GM20431 (cell line): Measurements from ENCODE around the gene CDKN1A.

Source experiments
- in situ Hi-C: fragments of 300-500 bp; cut with MseI, MboI; formaldehyde crosslinking; loops from one replicate; pipeline ENCODE4 v1.15.0; 2020; ENCODE audit warnings: low sequenced_read_pairs; ENCODE audit not compliant: unreplicated experiment

CDKN1A gene

DNA sequence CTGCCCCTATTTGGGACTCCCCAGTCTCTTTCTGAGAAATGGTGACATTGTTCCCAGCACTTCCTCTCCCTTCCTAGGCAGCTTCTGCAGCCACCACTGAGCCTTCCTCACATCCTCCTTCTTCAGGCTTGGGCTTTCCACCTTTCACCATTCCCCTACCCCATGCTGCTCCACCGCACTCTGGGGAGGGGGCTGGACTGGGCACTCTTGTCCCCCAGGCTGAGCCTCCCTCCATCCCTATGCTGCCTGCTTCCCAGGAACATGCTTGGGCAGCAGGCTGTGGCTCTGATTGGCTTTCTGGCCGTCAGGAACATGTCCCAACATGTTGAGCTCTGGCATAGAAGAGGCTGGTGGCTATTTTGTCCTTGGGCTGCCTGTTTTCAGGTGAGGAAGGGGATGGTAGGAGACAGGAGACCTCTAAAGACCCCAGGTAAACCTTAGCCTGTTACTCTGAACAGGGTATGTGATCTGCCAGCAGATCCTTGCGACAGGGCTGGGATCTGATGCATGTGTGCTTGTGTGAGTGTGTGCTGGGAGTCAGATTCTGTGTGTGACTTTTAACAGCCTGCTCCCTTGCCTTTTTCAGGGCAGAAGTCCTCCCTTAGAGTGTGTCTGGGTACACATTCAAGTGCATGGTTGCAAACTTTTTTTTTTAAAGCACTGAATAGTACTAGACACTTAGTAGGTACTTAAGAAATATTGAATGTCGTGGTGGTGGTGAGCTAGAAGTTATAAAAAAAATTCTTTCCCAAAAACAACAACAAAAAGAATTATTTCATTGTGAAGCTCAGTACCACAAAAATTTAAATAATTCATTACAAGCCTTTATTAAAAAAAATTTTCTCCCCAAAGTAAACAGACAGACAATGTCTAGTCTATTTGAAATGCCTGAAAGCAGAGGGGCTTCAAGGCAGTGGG, 2.1 kb upstream of the CDKN1A start:
- in situ Hi-C loops: no loop called here

DNA sequence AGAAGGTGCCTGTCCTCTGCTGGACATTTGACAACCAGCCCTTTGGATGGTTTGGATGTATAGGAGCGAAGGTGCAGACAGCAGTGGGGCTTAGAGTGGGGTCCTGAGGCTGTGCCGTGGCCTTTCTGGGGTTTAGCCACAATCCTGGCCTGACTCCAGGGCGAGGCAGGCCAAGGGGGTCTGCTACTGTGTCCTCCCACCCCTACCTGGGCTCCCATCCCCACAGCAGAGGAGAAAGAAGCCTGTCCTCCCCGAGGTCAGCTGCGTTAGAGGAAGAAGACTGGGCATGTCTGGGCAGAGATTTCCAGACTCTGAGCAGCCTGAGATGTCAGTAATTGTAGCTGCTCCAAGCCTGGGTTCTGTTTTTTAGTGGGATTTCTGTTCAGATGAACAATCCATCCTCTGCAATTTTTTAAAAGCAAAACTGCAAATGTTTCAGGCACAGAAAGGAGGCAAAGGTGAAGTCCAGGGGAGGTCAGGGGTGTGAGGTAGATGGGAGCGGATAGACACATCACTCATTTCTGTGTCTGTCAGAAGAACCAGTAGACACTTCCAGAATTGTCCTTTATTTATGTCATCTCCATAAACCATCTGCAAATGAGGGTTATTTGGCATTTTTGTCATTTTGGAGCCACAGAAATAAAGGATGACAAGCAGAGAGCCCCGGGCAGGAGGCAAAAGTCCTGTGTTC, 1.3 kb upstream of the CDKN1A start:
- in situ Hi-C loops: no loop called here

- in situ Hi-C loops: no loop called here
These were observed 594 bp upstream of the CDKN1A start for GRCh38 chr6:36677753-36678487.

- in situ Hi-C loops: no loop called here
These were observed 724 bp downstream of the CDKN1A start for GRCh38 chr6:36679043-36679833.

DNA sequence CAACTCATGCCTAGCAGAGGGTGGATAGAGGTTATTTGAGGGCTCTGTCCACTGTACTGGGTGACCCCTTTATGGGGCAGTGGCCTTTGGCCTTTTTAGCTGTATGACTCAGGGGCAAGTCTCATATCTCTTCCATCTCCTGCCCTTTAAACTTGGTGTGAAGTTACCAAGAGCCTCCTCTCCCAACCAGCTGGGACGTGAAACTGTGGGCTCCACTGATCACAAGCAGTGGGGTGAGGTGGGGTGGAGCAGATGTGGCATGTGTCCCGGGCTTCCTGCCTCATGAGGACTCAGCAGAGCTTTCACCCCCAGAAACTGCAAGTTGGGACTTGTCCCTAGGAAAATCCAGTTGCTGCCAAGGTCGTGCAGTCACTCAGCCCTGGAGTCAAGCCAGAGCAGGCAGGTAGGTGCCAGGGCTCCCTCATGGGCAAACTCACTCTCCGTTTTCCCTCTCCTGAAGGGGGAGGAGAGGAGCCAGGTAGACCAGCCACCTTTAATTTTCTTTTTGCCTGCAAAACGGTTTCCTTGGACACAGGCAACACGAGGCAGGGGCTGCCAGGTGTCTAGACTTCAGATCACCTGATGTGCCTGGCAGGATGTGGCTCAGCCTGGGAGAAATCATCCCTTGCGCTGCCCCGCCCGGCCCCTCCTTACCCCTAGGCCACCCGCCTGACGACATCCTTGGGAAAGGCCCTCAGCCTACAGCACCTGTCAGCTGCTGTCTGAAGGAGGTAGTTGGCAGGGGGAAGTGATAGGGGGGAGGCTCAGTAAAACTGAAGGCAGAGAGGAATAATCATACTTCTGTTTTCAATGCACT, 4.0 kb downstream of the CDKN1A start:
- in situ Hi-C loops: loop anchor here (10.0 kb wide), 1 partner anchor 58 kb away; no protein-coding TSS in a partner anchor

GRCh38 chr6:36683145-36683655, 4.7 kb downstream of the CDKN1A start:
- in situ Hi-C loops: loop anchor here (10.0 kb wide), 1 partner anchor 58 kb away; no protein-coding TSS in a partner anchor

GRCh38 chr6:36683656-36684446, 5.3 kb downstream of the CDKN1A start:
- in situ Hi-C loops: loop anchor here (10.0 kb wide), 1 partner anchor 59 kb away; no protein-coding TSS in a partner anchor

DNA sequence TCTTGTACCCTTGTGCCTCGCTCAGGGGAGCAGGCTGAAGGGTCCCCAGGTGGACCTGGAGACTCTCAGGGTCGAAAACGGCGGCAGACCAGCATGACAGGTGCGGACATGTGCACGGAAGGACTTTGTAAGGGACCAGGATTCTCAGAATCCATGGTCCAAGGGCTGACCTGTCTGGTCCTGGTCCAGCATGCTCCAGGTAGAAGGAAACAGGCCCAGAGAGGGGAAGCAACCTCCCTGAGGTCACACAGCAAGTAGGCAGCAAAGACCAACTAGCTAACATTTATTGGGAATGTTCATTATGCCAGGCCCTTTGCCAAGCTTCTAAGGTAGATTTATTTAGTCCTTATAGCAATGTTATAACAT, 5.9 kb downstream of the CDKN1A start:
- in situ Hi-C loops: loop anchor here (10.0 kb wide), 1 partner anchor 60 kb away; no protein-coding TSS in a partner anchor

- in situ Hi-C loops: loop anchor here (10.0 kb wide), 1 partner anchor 61 kb away; no protein-coding TSS in a partner anchor
These were observed 6.8 kb downstream of the CDKN1A start for GRCh38 chr6:36685166-36685924.

GRCh38 chr6:36685926-36686667, 7.6 kb downstream of the CDKN1A start:
- in situ Hi-C loops: loop anchor here (10.0 kb wide), 1 partner anchor 61 kb away; no protein-coding TSS in a partner anchor

DNA sequence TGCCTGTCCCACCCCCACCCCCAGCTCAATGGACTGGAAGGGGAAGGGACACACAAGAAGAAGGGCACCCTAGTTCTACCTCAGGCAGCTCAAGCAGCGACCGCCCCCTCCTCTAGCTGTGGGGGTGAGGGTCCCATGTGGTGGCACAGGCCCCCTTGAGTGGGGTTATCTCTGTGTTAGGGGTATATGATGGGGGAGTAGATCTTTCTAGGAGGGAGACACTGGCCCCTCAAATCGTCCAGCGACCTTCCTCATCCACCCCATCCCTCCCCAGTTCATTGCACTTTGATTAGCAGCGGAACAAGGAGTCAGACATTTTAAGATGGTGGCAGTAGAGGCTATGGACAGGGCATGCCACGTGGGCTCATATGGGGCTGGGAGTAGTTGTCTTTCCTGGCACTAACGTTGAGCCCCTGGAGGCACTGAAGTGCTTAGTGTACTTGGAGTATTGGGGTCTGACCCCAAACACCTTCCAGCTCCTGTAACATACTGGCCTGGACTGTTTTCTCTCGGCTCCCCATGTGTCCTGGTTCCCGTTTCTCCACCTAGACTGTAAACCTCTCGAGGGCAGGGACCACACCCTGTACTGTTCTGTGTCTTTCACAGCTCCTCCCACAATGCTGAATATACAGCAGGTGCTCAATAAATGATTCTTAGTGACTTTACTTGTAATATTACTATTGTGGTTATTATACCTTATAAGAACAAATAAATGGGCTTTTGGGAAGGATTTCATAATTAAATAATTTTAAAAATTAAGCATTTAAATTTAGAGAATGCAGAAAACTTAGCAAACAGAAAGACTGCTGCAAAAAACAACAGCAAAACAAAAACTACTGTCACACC, 8.4 kb downstream of the CDKN1A start:
- in situ Hi-C loops: loop anchor here (10.0 kb wide), 1 partner anchor 62 kb away; no protein-coding TSS in a partner anchor

- in situ Hi-C loops: loop anchor here (10.0 kb wide), 1 partner anchor 63 kb away; no protein-coding TSS in a partner anchor
These were observed 9.7 kb downstream of the CDKN1A start for GRCh38 chr6:36688063-36688738.

GRCh38 chr6:36688739-36689075, 10.2 kb downstream of the CDKN1A start:
- in situ Hi-C loops: loop anchor here (10.0 kb wide), 1 partner anchor 64 kb away; no protein-coding TSS in a partner anchor

DNA sequence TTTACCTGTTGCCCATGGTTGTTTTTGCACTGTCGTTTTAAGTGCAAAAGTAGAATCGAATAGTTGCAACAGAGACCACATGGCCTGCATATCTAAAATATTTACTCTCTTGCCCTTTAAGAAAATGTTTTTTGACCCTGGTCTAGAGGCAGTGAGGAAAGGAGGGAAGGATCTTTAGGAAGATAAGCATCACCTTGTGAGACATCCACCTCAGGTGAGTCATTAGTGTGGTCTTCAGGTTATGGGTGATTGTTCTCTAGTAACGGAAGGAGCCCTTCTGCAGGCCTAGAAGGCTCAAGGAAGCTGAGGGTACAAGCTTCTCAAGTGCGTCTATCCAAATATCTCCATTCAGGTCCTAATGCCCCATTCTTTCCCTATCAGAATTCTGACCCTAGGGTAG, 12.5 kb downstream of the CDKN1A start:
- in situ Hi-C loops: no loop called here

DNA sequence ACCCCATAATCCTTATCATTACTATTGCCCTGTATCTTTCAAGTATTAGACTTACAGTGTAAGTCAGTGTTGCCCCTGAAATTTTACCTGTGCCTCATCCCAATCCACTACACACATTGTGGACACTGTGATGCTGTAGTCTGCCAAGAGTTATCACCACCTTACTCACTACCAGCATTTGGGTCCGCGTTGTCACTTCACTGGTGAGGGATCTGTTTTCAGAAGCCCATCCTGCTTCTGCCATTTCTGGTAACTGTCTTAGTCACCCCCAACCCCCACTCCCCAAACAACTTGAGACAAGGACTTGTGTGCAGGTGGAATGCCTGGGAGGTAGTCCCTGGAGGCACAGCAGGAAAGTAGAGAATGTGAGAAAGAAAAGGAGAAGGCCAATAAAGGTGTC, 13.1 kb downstream of the CDKN1A start:
- in situ Hi-C loops: no loop called here
